Putamen (tissue), 1 donor: ENCODE results near the gene CPM.
"Not testable (repeated sequence)": the region's sequence is repeated elsewhere in the genome, so short reads cannot be mapped to it uniquely, and the experiment has no call there.

Experiments
- DNase-seq: peaks from one replicate; pipeline ENCODE4 v3.0.0-alpha.2; 2016; ENCODE audit warnings: low spot score

CPM gene

DNA sequence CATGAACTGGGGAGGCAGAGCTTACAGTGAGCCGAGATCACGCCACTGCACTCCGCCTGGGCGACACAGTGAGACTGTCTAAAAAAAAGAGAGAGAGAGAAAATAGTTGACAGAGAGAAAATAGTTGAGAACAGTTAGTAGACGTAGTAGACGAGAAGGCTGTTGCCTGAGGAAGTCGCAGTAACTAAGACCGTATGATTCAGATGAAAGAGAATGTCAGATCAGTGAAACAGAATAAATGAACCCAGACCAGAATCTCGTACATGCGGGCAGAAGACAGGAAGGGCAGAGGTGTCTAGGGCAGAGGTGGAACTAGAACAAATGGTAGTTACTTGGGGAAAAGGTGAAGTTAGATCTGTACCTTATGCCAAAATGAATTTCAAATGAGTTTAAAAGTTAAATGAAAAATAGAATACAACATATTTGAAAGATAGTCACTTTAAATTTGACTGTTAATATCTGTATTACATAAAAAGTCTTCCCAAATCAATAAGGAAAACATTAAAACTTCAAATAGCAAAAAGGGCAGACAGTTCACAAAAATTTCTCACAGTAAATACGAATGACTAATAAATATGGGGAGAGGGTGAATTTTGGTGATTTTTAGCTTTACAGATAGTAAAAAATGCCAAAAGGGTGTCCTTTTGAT, 107.3 kb downstream of the CPM start:
- no peak for DNase-seq

GRCh38 chr12:68824597-68825250, 108.2 kb downstream of the CPM start:
- DNase-seq, result no peak

GRCh38 chr12:68824131-68824530, 108.8 kb downstream of the CPM start:
- no peak for DNase-seq

GRCh38 chr12:68823696-68824095, 109.3 kb downstream of the CPM start:
- no peak for DNase-seq

- no peak for DNase-seq
Measured at GRCh38 chr12:68821357-68822188, 111.4 kb downstream of the CPM start.

- not testable (repeated sequence) for DNase-seq
Measured at GRCh38 chr12:68819481-68819880, 113.5 kb downstream of the CPM start.

- DNase-seq, result no peak
Measured at GRCh38 chr12:68815928-68816800, 116.8 kb downstream of the CPM start.

DNA sequence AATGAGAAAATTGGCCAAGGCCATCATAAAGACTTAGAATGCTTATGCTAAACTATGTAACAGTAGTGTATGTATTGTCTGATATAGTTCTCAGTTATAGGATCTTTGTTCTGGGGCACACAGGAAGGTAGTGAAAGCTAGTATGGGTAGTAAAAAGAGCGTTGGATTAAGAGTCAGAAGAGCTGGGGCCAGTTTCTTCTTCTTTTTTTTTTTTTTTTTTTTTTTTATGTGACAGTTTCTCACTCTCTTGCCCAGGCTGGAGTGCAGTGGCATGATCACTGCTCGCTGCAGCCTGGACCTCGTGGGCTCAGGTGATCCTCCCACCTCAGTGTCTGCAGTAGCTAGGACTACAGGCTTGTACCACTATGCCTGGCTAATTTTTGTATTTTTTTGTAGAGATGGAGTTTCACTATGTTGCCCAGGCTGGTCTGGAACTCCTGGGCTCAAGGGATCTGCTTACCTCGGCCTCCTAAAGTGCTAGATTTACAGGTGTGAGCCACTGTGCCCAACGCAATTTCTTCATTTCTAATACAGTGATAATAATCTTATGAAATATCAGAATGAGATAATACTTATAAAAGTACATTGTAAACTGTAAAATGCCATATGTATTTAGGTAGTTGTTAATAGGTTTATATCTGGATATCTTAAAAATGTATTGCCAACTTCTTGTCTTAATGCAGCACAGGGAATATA, 117.6 kb downstream of the CPM start:
- DNase-seq, result no peak

GRCh38 chr12:68814490-68815231, 118.3 kb downstream of the CPM start:
- no peak for DNase-seq

- DNase-seq, result no peak
Measured at GRCh38 chr12:68813242-68813593, 119.8 kb downstream of the CPM start.

DNA sequence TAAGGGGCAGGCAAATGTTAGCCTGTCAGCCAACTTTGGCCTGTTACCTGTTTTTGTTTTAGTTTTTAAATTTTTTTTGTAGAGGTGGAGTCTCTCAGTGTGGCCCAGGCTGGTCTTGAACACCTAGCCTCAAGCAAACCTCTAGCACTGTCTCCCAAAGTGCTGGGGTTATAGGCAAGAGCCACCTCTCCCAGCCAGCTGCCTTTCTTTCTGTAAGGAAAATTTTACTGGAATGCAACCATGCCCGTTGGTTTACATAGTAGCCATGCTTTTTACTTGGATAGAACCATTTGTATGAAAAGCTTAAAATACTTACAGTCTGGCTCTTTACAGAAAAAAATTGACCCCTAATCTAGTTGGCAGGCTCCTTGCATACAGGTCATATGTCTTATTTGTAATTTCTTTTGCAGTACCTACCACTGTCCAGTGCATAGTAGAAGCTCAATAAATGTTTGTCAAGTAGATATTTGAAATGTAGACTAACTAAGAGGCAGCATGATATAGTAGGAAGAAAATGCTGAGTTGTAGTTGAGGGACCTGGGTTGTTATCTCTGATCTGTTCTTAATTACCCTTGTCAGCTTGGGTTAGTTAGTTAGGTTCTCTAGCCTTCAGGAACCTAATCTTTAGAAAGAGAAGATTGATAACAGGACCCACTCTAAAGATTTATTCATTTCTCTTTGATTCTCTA, 120.3 kb downstream of the CPM start:
- no peak for DNase-seq

DNA sequence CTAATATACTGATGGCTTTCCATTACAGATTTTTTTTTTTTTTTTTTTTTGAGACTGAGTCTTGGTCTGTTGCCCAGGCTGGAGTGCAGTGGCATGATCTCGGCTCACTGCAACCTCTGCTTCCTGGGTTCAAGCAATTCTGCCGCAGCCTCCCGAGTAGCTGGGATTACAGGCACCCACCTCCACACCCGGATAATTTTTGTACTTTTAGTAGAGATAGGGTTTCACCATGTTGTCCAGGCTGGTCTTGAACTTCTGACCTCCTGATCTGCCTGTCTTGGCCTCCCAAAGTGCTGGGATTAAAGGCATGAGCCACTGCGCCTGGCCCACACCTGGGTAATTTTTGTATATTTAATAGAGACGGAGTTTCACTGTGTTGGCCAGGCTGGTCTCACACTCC, 121.4 kb downstream of the CPM start:
- DNase-seq, result not testable (repeated sequence)

GRCh38 chr12:68810027-68810389, 123.0 kb downstream of the CPM start:
- not testable (repeated sequence) for DNase-seq

DNA sequence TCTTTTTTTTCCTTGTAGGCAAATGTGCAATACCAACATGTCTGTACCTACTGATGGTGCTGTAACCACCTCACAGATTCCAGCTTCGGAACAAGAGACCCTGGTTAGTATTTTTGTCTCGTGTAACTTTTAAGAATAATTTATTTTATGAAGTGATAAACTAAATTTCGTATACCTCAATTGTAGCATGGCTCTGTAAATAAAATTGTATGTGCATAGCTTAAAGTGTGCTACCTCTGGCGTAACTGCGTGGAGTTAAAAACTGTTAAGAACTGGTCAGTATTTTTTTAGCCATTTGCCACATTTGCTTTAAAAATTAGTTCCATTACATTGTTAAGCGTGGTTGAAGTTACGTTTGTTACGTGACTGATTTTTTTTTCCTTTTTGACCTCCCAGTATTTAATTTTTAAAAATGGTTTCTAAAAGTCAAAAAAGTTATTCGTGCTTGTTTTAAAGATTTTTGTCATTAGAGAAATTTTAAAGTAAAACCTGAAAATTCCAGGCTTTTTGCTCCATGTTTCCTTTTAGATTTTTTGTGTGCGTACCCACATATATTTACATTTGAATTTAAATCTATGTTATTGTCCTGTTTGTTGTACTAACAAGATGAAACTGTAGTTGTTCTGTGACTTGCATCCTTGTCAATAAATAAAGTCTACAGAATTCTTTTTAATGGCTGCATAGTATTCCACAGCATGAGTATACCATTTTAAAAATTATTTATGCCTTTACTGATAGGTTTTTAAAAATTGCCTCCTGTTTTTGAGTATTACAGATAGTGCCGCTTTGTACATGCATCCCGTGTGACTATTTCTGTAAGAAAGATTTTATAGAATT, 123.6 kb downstream of the CPM start:
- no peak for DNase-seq

- peak; percentile 53 for DNase-seq
Measured at GRCh38 chr12:68808388-68809189, 124.4 kb downstream of the CPM start.

DNA sequence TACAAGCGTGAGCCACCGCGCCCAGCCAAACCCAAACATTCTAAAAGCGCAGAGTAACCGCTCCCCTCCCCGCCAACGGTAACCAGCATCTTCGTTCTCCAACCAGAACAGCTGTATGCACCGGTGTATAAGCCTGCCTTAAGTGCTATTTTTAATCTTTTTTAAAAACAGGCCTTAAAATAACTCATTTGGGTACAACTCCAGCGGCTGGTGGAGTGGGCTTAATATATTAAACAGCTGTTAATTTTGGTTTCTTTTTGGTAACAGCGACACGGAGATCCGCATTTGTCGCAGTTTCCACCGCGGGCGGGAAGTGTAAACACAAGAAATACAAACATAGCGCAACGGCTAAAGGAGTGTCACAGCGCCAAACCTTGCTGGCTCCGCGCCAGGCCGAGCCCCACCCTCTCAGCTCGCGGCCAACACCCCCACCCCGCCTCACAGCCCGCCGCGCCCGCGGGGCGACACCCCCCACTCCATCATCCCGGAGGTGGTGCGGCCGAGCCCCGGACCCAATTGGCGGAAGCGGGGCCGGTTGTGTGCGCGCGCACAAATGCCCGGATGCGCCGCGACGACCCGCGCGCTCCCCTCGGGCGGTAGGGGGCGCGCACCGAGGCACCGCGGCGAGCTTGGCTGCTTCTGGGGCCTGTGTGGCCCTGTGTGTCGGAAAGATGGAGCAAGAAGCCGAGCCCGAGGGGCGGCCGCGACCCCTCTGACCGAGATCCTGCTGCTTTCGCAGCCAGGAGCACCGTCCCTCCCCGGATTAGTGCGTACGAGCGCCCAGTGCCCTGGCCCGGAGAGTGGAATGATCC, 125.2 kb downstream of the CPM start, which contains the start of gene MDM2:
Gene MDM2, plus strand, starts transcription at position 602 of the 812 bp plus-strand sequence. CDS start 301 bp downstream, outside the sequence.
- peak; percentile 92 for DNase-seq

DNA sequence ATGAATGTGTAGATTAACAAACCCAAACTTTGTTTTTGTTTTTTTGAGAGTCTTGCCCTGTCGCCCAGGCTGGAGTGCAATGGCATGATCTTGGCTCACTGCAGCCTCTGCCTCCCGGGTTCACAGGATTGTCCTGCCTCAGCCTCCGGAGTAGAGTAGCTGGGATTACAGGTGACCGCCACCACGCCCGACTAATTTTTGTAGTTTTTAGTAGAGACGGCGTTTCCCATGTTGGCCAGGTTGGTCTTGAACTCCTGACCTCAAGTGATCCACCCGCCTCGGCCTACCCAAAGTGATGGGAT, 125.7 kb downstream of the CPM start:
- DNase-seq, result not testable (repeated sequence)
